Activated CD4-positive, alpha-beta T cell treated with anti-CD3 and anti-CD28 coated beads, Interleukin-2, amount 10 ng/mL, durations not matched to agents 24 days and 14 days (primary cell): ENCODE data around the gene TET3. TPM values are rescaled to one million over a fixed set of nuclear protein-coding genes. Genes with fewer than 3 reads are reported as not detected.

ENCODE experiments used
- DNase-seq: peaks from one replicate; pipeline ENCODE4 v3.0.0; 2022
- H3K27ac Mint-ChIP-seq: one replicate; pipeline ENCODE4 v1.8.0; 2022; ENCODE audit warnings: mild to moderate bottlenecking, mixed read lengths
- H3K27me3 Mint-ChIP-seq: one replicate; pipeline ENCODE4 v1.8.0; 2022; ENCODE audit warnings: mixed read lengths
- H3K36me3 Mint-ChIP-seq: one replicate; pipeline ENCODE4 v1.8.0; 2022; ENCODE audit warnings: low read depth, mild to moderate bottlenecking, mixed read lengths
- H3K4me1 Mint-ChIP-seq: one replicate; pipeline ENCODE4 v1.8.0; 2021; ENCODE audit warnings: mixed read lengths
- H3K4me3 Mint-ChIP-seq: one replicate; pipeline ENCODE4 v1.8.0; 2022; ENCODE audit warnings: mild to moderate bottlenecking, moderate library complexity, mixed read lengths
- H3K9me3 Mint-ChIP-seq: one replicate; pipeline ENCODE4 v1.8.0; 2021; ENCODE audit warnings: mixed read lengths
- intact Hi-C: fragments of 100-400 bp; cut with micrococcal nuclease; formaldehyde crosslinking; loops from one replicate; pipeline ENCODE4 v1.15.1; 2023
- total RNA-seq: library from RNA; stranded (reverse); gene quantifications from 2 replicates; pipeline ENCODE4 v1.2.3, GENCODE V29; 2022

The TET3 gene
- total RNA-seq, 1 donor from 2014 or later, result 22.0 TPM

GRCh38 chr2:73986085-73986681 is 1.5 kb downstream of the TET3 start:
- H3K9me3 Mint-ChIP-seq, result peaks cover 4% of the 10 kb centered on the region
- DNase-seq, result peak; percentile 76
- H3K27ac Mint-ChIP-seq, result peak overlapping the region; percentile 88
- peak overlapping the region; percentile 87 for H3K4me3 Mint-ChIP-seq
- intact Hi-C loops, result loop anchor here (1.0 to 5.0 kb wide), 6 partner anchors 12 to 161 kb away; partner anchors contain the start of genes BOLA3, DGUOK and STAMBP
- peaks cover 45% of the 10 kb centered on the region for H3K36me3 Mint-ChIP-seq
- H3K4me1 Mint-ChIP-seq, result peaks cover 69% of the 10 kb centered on the region
- peaks cover 9% of the 10 kb centered on the region for H3K27me3 Mint-ChIP-seq

DNA sequence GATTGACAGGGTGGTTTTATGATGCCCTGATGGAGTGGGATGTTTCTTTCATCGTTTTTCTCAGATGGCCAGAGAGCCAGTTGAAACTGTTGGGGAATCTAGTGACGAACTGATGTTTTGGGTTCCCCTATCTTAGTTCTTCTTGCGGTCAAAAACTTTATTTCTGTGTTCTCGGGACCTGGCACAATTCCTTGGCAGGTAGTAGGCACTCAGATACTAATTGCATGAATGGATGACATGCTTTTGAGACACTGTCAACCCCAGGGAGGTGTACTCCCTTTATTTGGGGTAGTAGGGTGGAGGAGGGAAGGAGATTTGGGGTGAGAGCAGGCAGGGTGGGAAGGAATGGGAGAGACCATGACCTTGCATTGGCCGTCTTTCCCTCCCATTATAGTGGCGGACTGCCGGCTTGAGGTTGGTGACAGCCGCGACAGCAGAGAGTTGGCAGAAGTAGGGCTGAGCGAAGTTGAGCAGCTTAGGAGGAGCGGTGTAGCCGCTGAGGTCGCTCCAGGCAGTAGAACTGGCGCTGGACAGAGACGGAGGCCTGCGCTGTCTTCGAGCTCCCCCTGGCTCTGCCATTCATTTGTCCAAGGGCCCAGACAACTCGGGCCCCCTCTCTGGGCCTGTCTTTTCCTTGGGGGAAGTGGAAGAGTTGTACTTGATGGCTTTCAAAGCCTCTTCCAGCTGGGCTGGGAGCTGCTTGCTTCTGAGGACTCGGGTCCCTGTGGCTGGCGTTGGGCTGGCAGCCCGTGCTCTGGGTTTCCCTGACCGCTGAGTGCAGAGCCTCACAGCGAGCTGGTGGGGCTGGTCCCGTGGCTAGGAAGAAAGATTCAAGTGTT is 2.6 kb downstream of the TET3 start:
- peaks cover 55% of the 10 kb centered on the region for H3K36me3 Mint-ChIP-seq
- intact Hi-C loops, result loop anchor here (2.0 to 5.0 kb wide), 4 partner anchors 40 to 159 kb away; partner anchors contain the start of genes BOLA3 and STAMBP

DNA sequence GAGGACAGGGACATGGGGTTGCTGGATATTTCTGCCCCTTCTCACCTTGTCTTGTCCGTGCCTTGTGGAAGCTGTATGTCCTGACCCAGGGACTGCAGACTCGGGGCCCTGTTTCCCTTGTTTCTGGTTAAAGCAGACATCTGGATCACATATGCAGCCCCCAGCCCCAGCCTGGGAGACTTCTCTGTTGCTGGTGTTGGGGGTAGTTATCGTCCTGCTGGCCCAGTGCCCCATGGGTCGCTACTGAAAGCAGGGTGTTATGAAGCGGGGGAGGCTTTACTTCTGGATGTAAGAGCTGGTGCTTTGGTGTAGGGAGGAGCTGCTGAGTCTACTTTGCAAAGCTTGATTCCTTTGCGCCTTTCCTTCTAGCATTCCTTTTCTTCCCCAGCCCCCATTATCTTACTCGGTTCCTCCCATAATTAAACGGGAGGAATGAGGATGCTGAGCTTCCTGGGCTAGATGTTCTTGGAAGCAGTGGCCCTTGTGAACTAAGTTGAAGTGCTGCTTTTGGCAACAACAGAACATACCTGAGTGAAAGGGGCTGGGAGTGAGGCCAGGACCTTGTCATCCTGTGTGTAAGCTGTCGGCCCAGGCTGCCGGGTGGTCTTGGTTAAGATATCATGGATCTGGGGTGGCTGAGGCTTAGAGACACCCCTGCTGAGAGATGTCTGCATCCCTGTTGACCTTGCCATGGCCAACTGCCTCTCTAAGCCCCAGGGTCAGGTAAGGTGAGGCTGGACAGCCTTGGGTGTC is 3.4 kb downstream of the TET3 start:
- no peak for DNase-seq
- Mint-ChIP-seq H3K36me3 (peaks cover 61% of the 10 kb centered on the region), H3K4me3 (peak overlapping the region; percentile 87), H3K27me3 (peaks cover 6% of the 10 kb centered on the region), H3K4me1 (peaks cover 56% of the 10 kb centered on the region), H3K27ac (no peak overlapping the region), H3K9me3 (peaks cover 8% of the 10 kb centered on the region)
- intact Hi-C loops, result loop anchor here (2.0 to 5.0 kb wide), 4 partner anchors 39 to 159 kb away; partner anchors contain the start of genes BOLA3 and STAMBP

More for the DNA sequence above, 2.6 kb downstream of the TET3 start:
- Mint-ChIP-seq H3K9me3 (peaks cover 8% of the 10 kb centered on the region), H3K4me3 (peak overlapping the region; percentile 87), H3K27ac (peak overlapping the region; percentile 88), H3K27me3 (peaks cover 6% of the 10 kb centered on the region), H3K4me1 (peaks cover 61% of the 10 kb centered on the region)
- peak; percentile 81 for DNase-seq

DNA sequence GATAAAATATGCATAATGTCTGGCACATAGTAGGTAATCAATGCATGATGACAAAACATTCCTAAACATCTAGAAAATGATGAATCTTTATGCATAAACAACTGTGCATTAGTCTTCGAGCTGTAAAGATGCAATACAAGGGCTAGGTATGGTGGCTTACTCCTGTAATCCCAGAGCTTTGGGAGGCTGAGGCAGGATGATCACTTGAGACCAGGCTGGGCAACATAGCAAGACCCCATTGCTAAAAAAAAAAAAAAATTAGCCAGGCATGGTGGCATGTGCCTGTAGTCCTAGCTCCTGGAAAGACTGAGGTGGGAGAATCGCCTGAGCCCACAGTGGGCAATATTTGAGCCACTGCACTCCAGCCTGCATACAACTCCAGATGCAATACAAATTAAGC is 5.3 kb downstream of the TET3 start:
- Mint-ChIP-seq H3K36me3 (peaks cover 68% of the 10 kb centered on the region), H3K9me3 (peaks cover 8% of the 10 kb centered on the region), H3K27me3 (no peaks in the 10 kb centered on the region), H3K4me3 (no peak overlapping the region), H3K4me1 (peaks cover 63% of the 10 kb centered on the region), H3K27ac (no peak overlapping the region)
- no peak for DNase-seq
- intact Hi-C loops, result loop anchor here (5.0 kb wide), 2 partner anchors 37 to 132 kb away; no protein-coding TSS in a partner anchor

GRCh38 chr2:73990531-73990930 is 5.8 kb downstream of the TET3 start:
- DNase-seq, result no peak
- H3K27ac Mint-ChIP-seq, result no peak overlapping the region
- no peak overlapping the region for H3K4me3 Mint-ChIP-seq
- H3K27me3 Mint-ChIP-seq, result no peaks in the 10 kb centered on the region
- intact Hi-C loops, result no loop called here
- H3K9me3 Mint-ChIP-seq, result peaks cover 8% of the 10 kb centered on the region
- H3K36me3 Mint-ChIP-seq, result peaks cover 68% of the 10 kb centered on the region
- peaks cover 65% of the 10 kb centered on the region for H3K4me1 Mint-ChIP-seq

- Mint-ChIP-seq H3K4me3 (no peak overlapping the region), H3K27ac (no peak overlapping the region), H3K27me3 (no peaks in the 10 kb centered on the region), H3K9me3 (peaks cover 8% of the 10 kb centered on the region), H3K4me1 (peaks cover 57% of the 10 kb centered on the region), H3K36me3 (peaks cover 63% of the 10 kb centered on the region)
- no peak for DNase-seq
- intact Hi-C loops, result no loop called here
Observed at GRCh38 chr2:73992036-73992435, 7.3 kb downstream of the TET3 start.

GRCh38 chr2:73993376-73993775 is 8.7 kb downstream of the TET3 start:
- peak overlapping the region; percentile 26 for H3K27ac Mint-ChIP-seq
- peaks cover 8% of the 10 kb centered on the region for H3K9me3 Mint-ChIP-seq
- intact Hi-C loops, result no loop called here
- H3K4me3 Mint-ChIP-seq, result peak overlapping the region; percentile 22
- peaks cover 56% of the 10 kb centered on the region for H3K4me1 Mint-ChIP-seq
- peaks cover 55% of the 10 kb centered on the region for H3K36me3 Mint-ChIP-seq
- no peaks in the 10 kb centered on the region for H3K27me3 Mint-ChIP-seq
- DNase-seq, result no peak

DNA sequence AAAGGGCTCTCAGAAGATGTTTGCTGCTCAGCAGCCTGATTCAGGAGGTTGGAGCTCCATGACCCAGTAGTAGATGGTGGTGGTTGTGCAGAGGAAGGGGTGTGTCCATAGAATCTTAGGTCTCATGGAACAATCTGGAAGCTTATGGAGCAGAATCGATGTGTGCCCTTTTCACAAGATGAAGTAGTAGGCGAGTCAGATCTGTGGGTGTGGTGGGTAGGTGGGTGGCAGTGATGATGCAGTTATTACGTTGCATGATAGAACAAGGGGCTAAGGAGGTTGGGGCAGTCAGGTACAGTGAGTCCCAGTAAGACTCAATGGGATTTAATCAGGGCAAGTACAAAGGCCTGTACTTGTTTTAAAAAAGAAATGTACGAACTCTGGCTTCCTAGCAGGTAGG is 9.1 kb downstream of the TET3 start:
- Mint-ChIP-seq H3K4me1 (peaks cover 57% of the 10 kb centered on the region), H3K27ac (peak overlapping the region; percentile 26), H3K27me3 (no peaks in the 10 kb centered on the region), H3K4me3 (peak overlapping the region; percentile 22), H3K36me3 (peaks cover 52% of the 10 kb centered on the region), H3K9me3 (peaks cover 8% of the 10 kb centered on the region)
- DNase-seq, result no peak
- intact Hi-C loops, result no loop called here

DNA sequence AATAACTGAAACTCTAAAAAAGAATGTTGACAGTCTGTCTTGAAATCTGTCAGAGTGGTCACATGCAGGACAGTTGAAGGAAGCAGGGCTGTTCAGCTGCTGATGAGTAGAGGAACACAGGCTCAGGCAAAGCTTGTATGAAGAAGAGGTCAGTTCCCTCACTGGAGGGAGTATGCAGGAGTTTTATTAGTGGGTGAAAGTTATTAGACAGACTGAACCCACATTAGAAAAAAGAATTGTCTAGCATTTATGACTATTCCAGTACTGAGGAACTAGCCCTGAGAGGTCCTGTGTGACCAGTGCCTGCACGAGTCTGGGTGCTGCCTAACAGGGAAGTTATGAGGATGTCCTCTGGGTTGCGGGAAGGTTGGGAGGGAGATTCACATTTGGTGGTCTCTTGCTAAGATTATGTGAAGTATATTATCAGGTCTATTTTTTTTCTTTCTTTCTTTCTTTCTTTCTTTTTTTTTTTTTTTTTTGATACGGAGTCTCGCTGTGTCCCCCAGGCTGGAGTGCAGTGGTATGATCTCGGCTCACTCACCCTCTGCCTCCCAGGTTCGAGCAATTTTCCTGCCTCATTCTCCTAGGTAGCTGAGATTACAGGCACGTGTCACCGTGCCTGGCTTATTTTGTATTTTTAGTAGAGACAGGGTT is 9.6 kb downstream of the TET3 start:
- peaks cover 59% of the 10 kb centered on the region for H3K4me1 Mint-ChIP-seq
- peak overlapping the region; percentile 26 for H3K27ac Mint-ChIP-seq
- peaks cover 8% of the 10 kb centered on the region for H3K9me3 Mint-ChIP-seq
- peak overlapping the region; percentile 22 for H3K4me3 Mint-ChIP-seq
- H3K36me3 Mint-ChIP-seq, result peaks cover 50% of the 10 kb centered on the region
- H3K27me3 Mint-ChIP-seq, result no peaks in the 10 kb centered on the region
- intact Hi-C loops, result no loop called here
- DNase-seq, result no peak

DNA sequence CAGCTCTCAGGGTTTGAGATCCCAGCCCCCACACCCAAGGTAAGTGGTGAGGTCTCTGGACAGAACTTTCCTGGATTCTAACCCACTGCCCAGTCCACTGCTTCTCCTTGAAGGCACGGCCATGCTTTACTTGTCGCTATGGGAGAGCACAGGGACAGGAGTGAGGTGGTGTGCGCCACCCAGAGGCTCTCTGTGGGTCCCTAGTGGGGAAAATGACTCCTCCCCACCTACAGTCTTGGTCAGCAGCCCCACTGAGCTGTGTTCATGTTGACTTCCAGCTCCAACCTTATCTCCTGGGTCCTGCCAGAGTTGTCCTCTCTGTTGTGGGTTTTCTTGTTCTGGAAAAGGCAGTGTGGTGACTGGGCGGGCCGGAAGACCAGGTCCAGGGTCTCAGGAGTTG is 11.1 kb downstream of the TET3 start:
- H3K4me1 Mint-ChIP-seq, result peaks cover 58% of the 10 kb centered on the region
- H3K4me3 Mint-ChIP-seq, result no peak overlapping the region
- no peak for DNase-seq
- peaks cover 5% of the 10 kb centered on the region for H3K9me3 Mint-ChIP-seq
- intact Hi-C loops, result no loop called here
- H3K27ac Mint-ChIP-seq, result no peak overlapping the region
- peaks cover 35% of the 10 kb centered on the region for H3K36me3 Mint-ChIP-seq
- H3K27me3 Mint-ChIP-seq, result no peaks in the 10 kb centered on the region

GRCh38 chr2:73997813-73998212 is 13.1 kb downstream of the TET3 start:
- no peaks in the 10 kb centered on the region for H3K27me3 Mint-ChIP-seq
- intact Hi-C loops, result loop anchor here (1.0 to 2.0 kb wide), 2 partner anchors 12 to 35 kb away; no protein-coding TSS in a partner anchor

GRCh38 chr2:73998451-73998850 is 13.7 kb downstream of the TET3 start:
- intact Hi-C loops, result loop anchor here (1.0 to 2.0 kb wide), 2 partner anchors 12 to 34 kb away; no protein-coding TSS in a partner anchor
- peak; percentile 79 for DNase-seq
- H3K4me3 Mint-ChIP-seq, result peak overlapping the region; percentile 24
- no peaks in the 10 kb centered on the region for H3K27me3 Mint-ChIP-seq
- H3K9me3 Mint-ChIP-seq, result no peaks in the 10 kb centered on the region
- H3K27ac Mint-ChIP-seq, result peak overlapping the region; percentile 77
- peaks cover 14% of the 10 kb centered on the region for H3K36me3 Mint-ChIP-seq
- peaks cover 67% of the 10 kb centered on the region for H3K4me1 Mint-ChIP-seq

More at GRCh38 chr2:73997813-73998212, 13.1 kb downstream of the TET3 start:
- DNase-seq, result no peak
- H3K4me1 Mint-ChIP-seq, result peaks cover 69% of the 10 kb centered on the region
- no peak overlapping the region for H3K27ac Mint-ChIP-seq
- no peak overlapping the region for H3K4me3 Mint-ChIP-seq
- H3K9me3 Mint-ChIP-seq, result no peaks in the 10 kb centered on the region
- H3K36me3 Mint-ChIP-seq, result peaks cover 17% of the 10 kb centered on the region

- Mint-ChIP-seq H3K4me1 (peaks cover 67% of the 10 kb centered on the region), H3K27me3 (no peaks in the 10 kb centered on the region), H3K4me3 (peak overlapping the region; percentile 24), H3K36me3 (peaks cover 10% of the 10 kb centered on the region), H3K27ac (peak overlapping the region; percentile 77), H3K9me3 (no peaks in the 10 kb centered on the region)
- intact Hi-C loops, result loop anchor here (1.0 to 2.0 kb wide), 2 partner anchors 13 to 34 kb away; no protein-coding TSS in a partner anchor
- DNase-seq, result no peak
Observed at GRCh38 chr2:73998933-73999332, 14.2 kb downstream of the TET3 start.
